ENCODE results near the gene EOGT.

The EOGT gene

GRCh38 chr3:68999158-68999557, 14.3 kb downstream of the EOGT start:
- no peaks in the 10 kb centered on the region for H3K27me3 ChIP-seq (replicated peaks; ENCODE audit: control insufficient read depth, insufficient read depth, low read length)
- no peak for DNase-seq (ENCODE audit: extremely low read depth, insufficient read length)
- no peak overlapping the region for H3K4me3 ChIP-seq (replicated peaks; ENCODE audit: low read depth, low read length)
- peaks cover 3% of the 10 kb centered on the region for H3K36me3 ChIP-seq (ENCODE audit: control insufficient read depth, insufficient read depth, low read length)
- no peak for TF ChIP-seq CTCF (IDR thresholded peaks at IDR 0.05; ENCODE audit: insufficient read depth, low read length, poor library complexity, severe bottlenecking)

GRCh38 chr3:68997887-68998286, 15.6 kb downstream of the EOGT start:
- Histone ChIP-seq H3K4me3 (replicated peaks; ENCODE audit: low read depth, low read length) (no peak overlapping the region), H3K27me3 (replicated peaks; ENCODE audit: control insufficient read depth, insufficient read depth, low read length) (no peaks in the 10 kb centered on the region), H3K36me3 (ENCODE audit: control insufficient read depth, insufficient read depth, low read length) (peaks cover 3% of the 10 kb centered on the region)
- no peak for TF ChIP-seq CTCF (IDR thresholded peaks at IDR 0.05; ENCODE audit: insufficient read depth, low read length, poor library complexity, severe bottlenecking)
- no peak for DNase-seq (ENCODE audit: extremely low read depth, insufficient read length)

GRCh38 chr3:68996356-68996995, 17.0 kb downstream of the EOGT start:
- peaks cover 3% of the 10 kb centered on the region for H3K36me3 ChIP-seq (ENCODE audit: control insufficient read depth, insufficient read depth, low read length)
- H3K4me3 ChIP-seq (replicated peaks; ENCODE audit: low read depth, low read length), result no peak overlapping the region
- H3K27me3 ChIP-seq (replicated peaks; ENCODE audit: control insufficient read depth, insufficient read depth, low read length), result no peaks in the 10 kb centered on the region
- TF ChIP-seq CTCF (IDR thresholded peaks at IDR 0.05; ENCODE audit: insufficient read depth, low read length, poor library complexity, severe bottlenecking), result no peak
- no peak for DNase-seq (ENCODE audit: extremely low read depth, insufficient read length)

GRCh38 chr3:68988740-68989139, 24.7 kb downstream of the EOGT start:
- TF ChIP-seq CTCF (IDR thresholded peaks at IDR 0.05; ENCODE audit: insufficient read depth, low read length, poor library complexity, severe bottlenecking), result no peak
- no peak for DNase-seq (ENCODE audit: extremely low read depth, insufficient read length)
- peaks cover 2% of the 10 kb centered on the region for H3K36me3 ChIP-seq (ENCODE audit: control insufficient read depth, insufficient read depth, low read length)
- H3K27me3 ChIP-seq (replicated peaks; ENCODE audit: control insufficient read depth, insufficient read depth, low read length), result no peaks in the 10 kb centered on the region
- H3K4me3 ChIP-seq (replicated peaks; ENCODE audit: low read depth, low read length), result no peak overlapping the region

GRCh38 chr3:68987322-68987721, 26.2 kb downstream of the EOGT start:
- no peak for DNase-seq (ENCODE audit: extremely low read depth, insufficient read length)

More at GRCh38 chr3:68987322-68987721, 26.2 kb downstream of the EOGT start:
- Histone ChIP-seq H3K27me3 (replicated peaks; ENCODE audit: control insufficient read depth, insufficient read depth, low read length) (no peaks in the 10 kb centered on the region), H3K4me3 (replicated peaks; ENCODE audit: low read depth, low read length) (no peak overlapping the region), H3K36me3 (ENCODE audit: control insufficient read depth, insufficient read depth, low read length) (peaks cover 3% of the 10 kb centered on the region)
- TF ChIP-seq CTCF (IDR thresholded peaks at IDR 0.05; ENCODE audit: insufficient read depth, low read length, poor library complexity, severe bottlenecking), result no peak
